Effector memory CD4-positive, alpha-beta T cell (primary cell): ENCODE measurements around the gene A3GALT2.

Experiments
- DNase-seq, 3 donors: peaks; one replicate each; pipeline ENCODE4 v3.0.0-alpha.2; 2020
- H3K27ac ChIP-seq: 2 replicates; pipeline ENCODE4 v1.7.0; 2013; ENCODE audit warnings: mild to moderate bottlenecking, low read length, moderate library complexity; ENCODE audit not compliant: insufficient read depth, poor library complexity, severe bottlenecking
- H3K27me3 ChIP-seq: replicated peaks from 2 replicates; pipeline ENCODE4 v1.7.0; 2013; ENCODE audit warnings: mild to moderate bottlenecking, low read length; ENCODE audit not compliant: insufficient read depth, control insufficient read depth, poor library complexity, severe bottlenecking
- H3K36me3 ChIP-seq: 2 replicates; pipeline ENCODE4 v1.7.0; 2013; ENCODE audit warnings: mild to moderate bottlenecking, low read length, moderate library complexity; ENCODE audit not compliant: control insufficient read depth, insufficient read depth
- H3K4me1 ChIP-seq: 2 replicates; pipeline ENCODE4 v1.7.0; 2013; ENCODE audit warnings: low read length, mild to moderate bottlenecking; ENCODE audit not compliant: control insufficient read depth, insufficient read depth, poor library complexity, severe bottlenecking
- H3K4me3 ChIP-seq: 2 replicates; pipeline ENCODE4 v1.7.0; 2013; ENCODE audit warnings: low read length, low read depth, mild to moderate bottlenecking; ENCODE audit not compliant: insufficient read depth, poor library complexity, severe bottlenecking
- H3K9me3 ChIP-seq: 2 replicates; pipeline ENCODE4 v1.7.0; 2013; ENCODE audit warnings: mild to moderate bottlenecking, low read length, moderate library complexity; ENCODE audit not compliant: control insufficient read depth

A3GALT2 gene

DNA sequence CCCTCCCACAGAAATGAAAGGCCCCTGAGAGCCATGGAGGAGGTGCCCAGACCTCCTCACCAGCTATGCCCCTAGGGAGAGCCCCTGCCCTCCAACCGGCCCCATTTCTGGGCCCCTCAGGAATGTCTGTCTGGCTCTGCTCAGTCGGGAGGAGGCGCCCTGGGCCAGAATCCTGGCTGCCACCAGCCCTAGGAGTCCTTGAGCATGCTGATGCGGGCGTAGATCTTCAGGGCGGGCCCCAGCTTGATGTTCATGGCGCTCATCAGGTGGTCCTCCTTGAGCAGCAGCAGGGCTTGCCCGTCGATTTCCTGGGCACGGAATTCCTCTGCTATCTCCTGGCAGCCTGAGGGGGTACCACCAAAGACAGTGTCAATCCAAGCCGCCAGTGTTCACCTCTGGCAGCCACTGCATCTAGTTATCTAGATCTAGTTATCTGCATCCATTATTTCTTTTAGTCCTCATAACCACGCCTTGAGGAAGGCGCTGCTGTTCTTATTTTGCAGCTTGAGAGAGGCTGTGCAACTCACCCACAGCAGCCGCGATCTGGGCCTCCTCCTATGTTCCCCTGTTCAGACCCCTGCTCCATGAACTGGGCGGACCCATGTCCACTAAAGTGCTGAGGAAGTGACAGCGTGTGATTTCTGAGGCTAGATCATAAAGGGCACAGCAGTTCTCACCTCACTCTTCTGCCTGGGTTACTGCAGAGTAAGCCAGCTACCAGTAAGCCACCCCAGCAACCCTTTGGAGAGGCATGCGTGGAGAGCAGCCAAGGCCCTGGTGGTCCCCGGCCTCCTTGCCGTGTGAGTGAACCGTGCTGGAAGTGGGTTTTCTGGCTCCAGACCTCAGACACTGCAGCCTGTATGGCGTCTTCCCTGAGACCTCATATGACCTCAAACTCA, 4.0 kb upstream of the A3GALT2 start:
- H3K27me3 ChIP-seq = no peaks in the 10 kb centered on the region
- H3K4me1 ChIP-seq = no peaks in the 10 kb centered on the region
- H3K36me3 ChIP-seq = peaks cover 68% of the 10 kb centered on the region
- no peak overlapping the region for H3K27ac ChIP-seq
- DNase-seq = no peak
- no peaks in the 10 kb centered on the region for H3K9me3 ChIP-seq
- no peak overlapping the region for H3K4me3 ChIP-seq

DNA sequence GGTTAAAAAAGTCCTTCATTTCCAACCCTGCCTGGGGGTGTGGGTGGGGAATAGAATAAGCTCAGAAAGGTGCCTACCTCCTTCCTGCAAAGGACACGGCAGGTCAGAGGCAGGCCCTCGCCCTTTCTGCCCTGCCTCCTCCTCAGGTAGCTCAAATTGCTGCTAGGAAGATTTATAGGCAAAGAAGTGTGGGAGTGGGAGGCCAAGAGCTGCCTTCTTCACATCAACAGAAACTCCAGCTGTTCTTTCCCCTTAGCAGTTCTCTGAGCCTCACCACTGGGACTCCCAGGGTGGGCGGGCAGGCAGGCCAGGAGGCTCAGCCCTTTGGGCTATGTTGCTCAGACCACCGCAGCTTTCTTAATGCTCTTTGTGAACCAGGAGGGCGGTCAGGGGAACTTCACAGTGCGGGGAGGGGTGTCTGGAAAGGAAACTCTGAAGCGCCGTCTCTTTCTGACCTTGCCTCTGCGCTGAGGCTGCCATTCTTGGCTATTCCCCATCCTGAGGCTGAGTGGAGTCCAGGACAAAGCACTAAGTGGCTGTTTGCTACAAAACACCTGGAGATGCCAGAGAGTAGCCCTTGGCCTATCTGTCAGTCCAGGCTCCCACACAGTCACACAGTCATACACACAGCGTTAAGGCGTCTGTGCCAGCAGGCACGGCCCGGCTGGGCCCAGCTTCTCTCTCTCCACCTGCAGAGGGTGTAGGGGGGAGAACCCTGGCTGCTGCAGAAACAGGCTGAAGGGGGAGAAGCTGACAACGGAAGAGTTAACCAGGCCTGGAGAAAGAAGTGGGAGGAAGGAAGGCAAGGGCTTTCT, 3.0 kb upstream of the A3GALT2 start:
- H3K4me3 ChIP-seq = no peak overlapping the region
- H3K27ac ChIP-seq = no peak overlapping the region
- no peaks in the 10 kb centered on the region for H3K9me3 ChIP-seq
- no peak for DNase-seq
- H3K36me3 ChIP-seq = peaks cover 58% of the 10 kb centered on the region
- no peaks in the 10 kb centered on the region for H3K27me3 ChIP-seq
- H3K4me1 ChIP-seq = no peaks in the 10 kb centered on the region

DNA sequence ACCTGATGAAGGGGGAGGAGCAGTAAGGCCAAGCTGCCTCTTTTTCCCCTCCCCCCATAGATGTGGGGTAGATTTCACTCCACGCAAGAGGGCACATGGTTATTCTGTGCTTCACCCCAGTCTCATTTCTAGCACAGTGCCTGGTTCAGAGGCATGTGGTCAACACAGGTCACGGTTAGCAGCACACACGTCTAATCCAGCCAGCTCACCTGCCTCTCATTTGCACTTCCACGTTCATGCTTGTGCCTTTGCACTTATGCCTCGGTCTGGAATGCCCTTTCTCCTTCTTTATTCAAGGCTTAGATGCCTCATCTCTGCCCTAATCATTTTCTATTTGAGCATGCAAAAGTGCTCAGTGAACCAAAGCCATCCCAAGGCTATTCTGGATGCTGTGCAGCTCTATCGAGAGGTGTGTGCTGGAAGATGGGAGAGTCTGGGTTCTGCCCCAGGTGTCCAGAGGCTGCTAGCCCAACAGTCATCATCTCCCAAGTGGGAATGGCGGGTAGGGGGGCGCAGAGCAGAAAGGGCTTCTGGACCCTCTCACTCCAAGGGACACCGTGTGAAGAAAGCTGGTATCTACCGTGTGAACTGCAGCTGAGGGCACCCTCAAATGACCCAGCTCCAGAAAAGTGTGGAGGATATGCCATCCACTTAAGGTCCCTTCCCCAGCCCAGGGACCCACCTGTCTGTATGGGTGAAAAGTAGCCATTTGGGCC, 2.1 kb upstream of the A3GALT2 start:
- Histone ChIP-seq H3K36me3 (peaks cover 49% of the 10 kb centered on the region), H3K4me3 (no peak overlapping the region), H3K27ac (no peak overlapping the region), H3K4me1 (no peaks in the 10 kb centered on the region), H3K27me3 (no peaks in the 10 kb centered on the region), H3K9me3 (no peaks in the 10 kb centered on the region)
- no peak for DNase-seq

DNA sequence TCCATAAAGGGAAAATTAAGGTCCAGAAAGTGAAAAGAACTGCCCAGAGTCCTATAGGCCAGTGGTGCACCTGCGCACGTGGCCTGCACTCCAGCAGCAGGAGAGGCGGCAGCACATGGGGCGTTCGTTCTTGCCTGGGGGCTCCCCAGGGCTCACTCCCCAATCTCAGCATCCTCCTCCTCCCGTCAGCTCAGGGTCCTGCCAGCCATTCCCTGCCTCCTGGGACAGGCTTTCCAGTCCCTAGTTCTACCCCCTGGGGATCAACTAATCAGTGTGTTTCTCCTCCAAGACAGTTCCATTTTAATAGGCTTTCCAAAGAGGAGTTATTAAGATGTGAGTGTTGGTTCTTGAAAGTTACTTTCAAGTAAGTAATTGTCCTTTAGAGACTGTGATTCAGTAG, 1.2 kb upstream of the A3GALT2 start:
- Histone ChIP-seq H3K9me3 (no peaks in the 10 kb centered on the region), H3K27me3 (no peaks in the 10 kb centered on the region), H3K4me1 (no peaks in the 10 kb centered on the region), H3K36me3 (peaks cover 40% of the 10 kb centered on the region), H3K27ac (no peak overlapping the region), H3K4me3 (no peak overlapping the region)
- DNase-seq = no peak

DNA sequence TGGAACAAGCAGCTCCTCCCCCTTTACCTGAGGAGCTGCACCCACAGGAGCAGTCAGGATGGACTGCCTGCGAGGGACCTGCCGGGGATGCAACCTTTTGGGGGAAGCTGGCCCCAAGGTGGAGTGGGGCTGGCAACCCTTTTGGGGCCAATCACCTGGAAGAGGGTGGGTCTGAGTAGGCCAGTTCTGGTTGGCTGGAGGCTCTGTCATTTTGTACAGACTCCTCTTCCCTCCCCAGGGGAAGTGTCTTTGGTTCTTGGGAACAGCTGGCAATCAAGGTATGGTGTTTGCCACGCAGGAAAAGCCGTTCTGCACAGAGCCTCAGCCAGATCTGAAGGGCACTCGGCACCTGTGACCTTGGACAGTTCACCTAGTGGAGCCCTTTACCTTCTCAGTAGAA, 280 bp upstream of the A3GALT2 start:
- H3K9me3 ChIP-seq = no peaks in the 10 kb centered on the region
- no peak overlapping the region for H3K27ac ChIP-seq
- no peaks in the 10 kb centered on the region for H3K4me1 ChIP-seq
- H3K4me3 ChIP-seq = no peak overlapping the region
- peaks cover 31% of the 10 kb centered on the region for H3K36me3 ChIP-seq
- no peak for DNase-seq
- no peaks in the 10 kb centered on the region for H3K27me3 ChIP-seq

DNA sequence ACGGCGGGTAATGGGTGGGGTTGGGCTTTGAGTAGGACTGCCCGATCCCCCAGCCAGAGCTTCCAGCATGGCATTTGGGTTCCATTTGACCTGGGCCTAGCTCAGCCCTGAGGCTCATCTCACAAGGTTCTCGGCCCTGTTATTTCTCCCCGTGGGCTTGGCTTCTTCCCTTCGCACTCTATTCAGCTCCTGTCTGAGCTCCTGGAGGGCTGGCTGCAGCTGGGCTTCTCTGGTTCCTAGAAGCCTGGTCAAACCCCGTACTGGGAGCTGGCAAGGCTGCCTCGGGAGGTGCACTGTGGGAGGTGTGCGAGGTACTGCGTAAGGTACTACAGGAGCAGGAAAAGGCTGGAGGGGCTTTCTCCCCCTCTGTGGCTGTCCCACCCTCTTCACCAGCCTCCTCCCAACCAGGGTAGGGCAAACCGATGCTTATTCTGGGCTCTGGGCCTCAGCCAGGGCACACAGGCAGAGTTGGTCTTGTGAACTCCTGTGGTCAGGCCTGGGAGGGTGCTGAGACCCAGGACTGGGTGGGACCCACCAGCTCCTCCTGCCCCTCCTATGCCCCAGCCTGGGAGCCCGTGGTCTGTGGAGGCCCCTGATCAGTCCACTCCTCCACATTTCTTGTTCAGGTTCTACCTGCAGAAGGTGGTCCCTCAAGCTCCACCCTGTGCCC, 814 bp downstream of the A3GALT2 start:
- no peak overlapping the region for H3K27ac ChIP-seq
- H3K4me3 ChIP-seq = no peak overlapping the region
- DNase-seq = no peak
- H3K27me3 ChIP-seq = no peaks in the 10 kb centered on the region
- H3K36me3 ChIP-seq = peaks cover 21% of the 10 kb centered on the region
- no peaks in the 10 kb centered on the region for H3K4me1 ChIP-seq
- no peaks in the 10 kb centered on the region for H3K9me3 ChIP-seq

DNA sequence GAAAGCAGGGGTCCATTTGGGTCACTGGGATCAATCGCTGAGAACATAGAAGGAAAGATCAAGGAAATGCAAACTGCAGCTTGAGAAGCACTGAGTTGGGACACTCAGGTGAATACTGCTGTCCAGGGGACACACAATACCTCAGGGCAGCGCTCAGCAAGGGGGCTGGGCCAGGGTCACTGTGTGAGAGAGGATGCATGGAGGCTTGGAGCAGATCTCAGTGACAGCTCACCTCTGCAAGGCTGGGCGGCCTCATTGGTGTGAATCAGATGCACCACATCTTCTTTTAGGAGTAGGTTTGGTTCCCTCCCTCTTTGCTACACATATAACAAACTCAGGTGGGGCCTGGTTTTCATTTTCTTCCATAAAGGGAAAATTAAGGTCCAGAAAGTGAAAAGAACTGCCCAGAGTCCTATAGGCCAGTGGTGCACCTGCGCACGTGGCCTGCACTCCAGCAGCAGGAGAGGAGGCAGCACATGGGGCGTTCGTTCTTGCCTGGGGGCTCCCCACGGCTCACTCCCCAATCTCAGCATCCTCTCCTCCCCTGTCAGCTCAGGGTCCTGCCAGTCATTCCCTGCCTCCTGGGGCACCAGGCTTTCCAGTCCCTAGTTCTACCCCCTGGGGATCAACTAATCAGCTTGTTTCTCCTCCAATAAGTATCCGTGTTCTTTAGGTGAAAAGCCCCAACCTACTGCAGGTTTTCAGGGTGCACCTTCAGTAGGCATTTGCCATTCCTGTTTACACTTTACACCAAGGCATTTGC, 1.5 kb downstream of the A3GALT2 start:
- DNase-seq = no peak
- Histone ChIP-seq H3K27me3 (no peaks in the 10 kb centered on the region), H3K36me3 (peaks cover 15% of the 10 kb centered on the region), H3K9me3 (no peaks in the 10 kb centered on the region), H3K27ac (no peak overlapping the region), H3K4me3 (no peak overlapping the region), H3K4me1 (no peaks in the 10 kb centered on the region)

DNA sequence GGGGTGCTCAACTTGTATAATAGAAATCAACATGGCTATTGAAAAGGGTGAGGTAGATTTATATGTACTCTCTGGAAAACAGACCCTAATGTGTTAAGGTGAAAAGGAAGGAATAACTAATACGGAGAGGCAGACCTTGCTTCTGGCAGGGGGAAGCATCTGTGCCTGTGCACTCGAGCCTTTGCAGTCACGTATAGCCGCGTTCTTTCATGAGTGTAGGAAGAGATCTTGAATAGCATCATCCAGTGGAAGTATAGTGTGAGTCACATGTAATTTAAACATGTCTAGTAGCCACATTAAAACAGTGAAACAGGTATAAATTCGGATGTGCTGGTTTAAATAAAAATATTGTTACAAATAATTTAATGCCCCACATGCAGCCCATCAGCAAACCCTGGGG, 3.0 kb downstream of the A3GALT2 start:
- no peak for DNase-seq
- Histone ChIP-seq H3K4me1 (no peaks in the 10 kb centered on the region), H3K9me3 (no peaks in the 10 kb centered on the region), H3K36me3 (peaks cover under 1% of the 10 kb centered on the region), H3K4me3 (no peak overlapping the region), H3K27ac (no peak overlapping the region), H3K27me3 (no peaks in the 10 kb centered on the region)

DNA sequence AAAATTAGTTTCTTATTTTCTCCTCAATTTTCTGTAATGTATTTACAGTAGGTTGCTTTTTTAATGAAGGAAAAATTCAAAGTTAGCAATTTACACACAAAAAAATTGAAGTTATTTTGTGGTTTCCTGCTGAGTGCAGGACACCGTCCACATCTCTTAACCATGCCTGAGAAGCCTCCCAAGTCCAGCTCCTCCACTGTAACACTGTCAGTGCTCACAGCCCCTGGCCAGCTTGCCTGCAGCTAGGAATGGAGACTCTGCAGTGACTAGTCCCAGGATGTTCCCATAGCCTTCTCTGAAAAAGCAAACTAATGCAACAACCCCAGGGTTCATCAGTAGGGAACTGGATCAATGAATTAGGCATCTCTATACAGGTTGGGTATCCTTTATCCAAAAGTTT, 3.5 kb downstream of the A3GALT2 start:
- no peaks in the 10 kb centered on the region for H3K9me3 ChIP-seq
- DNase-seq = no peak
- no peak overlapping the region for H3K27ac ChIP-seq
- H3K4me3 ChIP-seq = no peak overlapping the region
- no peaks in the 10 kb centered on the region for H3K4me1 ChIP-seq
- no peaks in the 10 kb centered on the region for H3K27me3 ChIP-seq
- no peaks in the 10 kb centered on the region for H3K36me3 ChIP-seq
